DND-41 (cell line): ENCODE measurements around the gene CLRN2.
"Not testable (repeated sequence)": the region's sequence is repeated elsewhere in the genome, so short reads cannot be mapped to it uniquely, and the experiment has no call there.

Experiments used
- CTCF ChIP-seq: IDR thresholded peaks from 2 replicates; pipeline ENCODE4 v1.5.1; 2012; ENCODE audit warnings: borderline replicate concordance, low read length, moderate library complexity, mild to moderate bottlenecking; ENCODE audit not compliant: poor library complexity, severe bottlenecking; ENCODE audit errors: extremely low read depth
- EZH2 ChIP-seq: IDR thresholded peaks from 3 replicates; pipeline ENCODE4 v1.6.1; 2012; ENCODE audit warnings: borderline replicate concordance, low read depth, mild to moderate bottlenecking, moderate library complexity, low read length, inconsistent platforms; ENCODE audit not compliant: severe bottlenecking

GRCh38 chr4:17537060-17537459 is 22.1 kb downstream of the CLRN2 start:
- TF ChIP-seq CTCF, EZH2: not testable (repeated sequence)
